ENCODE results near the gene SEPTIN8. TPM values are rescaled to one million over a fixed set of nuclear protein-coding genes. Genes with fewer than 3 reads are reported as not detected.

SEPTIN8 gene
- total and polyA plus RNA-seq, 10 of the 15 experiments (the other 5 are each of a cell fraction or from before 2014, with no cell fraction given): 6.1 to 96.1 (median 29.4) TPM

DNA sequence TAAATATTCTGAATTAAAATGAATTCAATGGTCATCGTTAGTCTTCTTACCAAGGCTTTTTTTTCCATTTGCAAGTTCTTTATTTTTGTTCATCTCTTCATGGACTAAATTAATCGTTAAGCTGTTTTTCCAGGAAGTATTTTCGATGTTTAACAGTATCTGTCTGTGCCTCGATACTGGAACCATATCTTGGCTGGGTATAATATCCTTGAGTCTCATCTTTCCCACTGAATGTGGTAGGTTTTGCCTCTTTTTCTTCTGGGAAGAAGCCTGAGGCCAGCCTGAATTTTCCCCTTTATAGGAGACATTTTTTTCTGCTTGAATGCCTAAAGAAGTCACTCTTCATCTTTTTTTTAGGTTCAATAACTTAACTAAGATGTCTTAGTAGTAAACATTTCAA, 4.0 kb upstream of the SEPTIN8 start:
- H3K4me1 ChIP-seq (ENCODE audit: control insufficient read depth, insufficient read depth, low read length): peaks cover 11% of the 10 kb centered on the region
- no peak for ATAC-seq
- intact Hi-C loops (cut with micrococcal nuclease; ENCODE audit: unreplicated experiment) (no loop called here), in situ Hi-C loops (cut with MboI) (no loop called here)
- no peaks in the 10 kb centered on the region for H4K20me1 ChIP-seq (ENCODE audit: control insufficient read depth, insufficient read depth)
- ChIA-PET CTCF (interaction anchor here (0.6 to 1.4 kb wide), 7 partner anchors 12 to 1286 kb away, joined by 3 to 5 read pairs (median 4); no protein-coding TSS in a partner anchor), POLR2A (interaction anchor here (0.9 kb wide), 1 partner anchor 30 kb away, joined by 4 read pairs; no protein-coding TSS in a partner anchor), SMC1A (ENCODE audit: uncharacterized antibody, unreplicated experiment) (interaction anchor here (0.8 to 2.5 kb wide), 10 partner anchors 8 to 79 kb away, joined by 3 to 10 read pairs (median 4); partner anchors contain the start of gene SOWAHA), RAD21 (ENCODE audit: unreplicated experiment) (interaction anchor here (1.3 to 1.9 kb wide), 2 partner anchors 26 to 55 kb away, joined by 3 to 7 read pairs; no protein-coding TSS in a partner anchor)
- H3K9me3 ChIP-seq (replicated peaks; ENCODE audit: control insufficient read depth, insufficient read depth, low read length): no peaks in the 10 kb centered on the region
- TF ChIP-seq CBFB (IDR thresholded peaks at IDR 0.05; ENCODE audit: low read depth): no peak
- TF ChIP-seq SMAD1 (IDR thresholded peaks at IDR 0.05; ENCODE audit: low read depth, partially characterized antibody): no peak
- no peak for TF ChIP-seq NFYA (IDR thresholded peaks at IDR 0.05; ENCODE audit: borderline replicate concordance, low read depth, low read length)
- TF ChIP-seq FOS (IDR thresholded peaks at IDR 0.05; ENCODE audit: borderline replicate concordance, extremely low read depth, insufficient read length): no peak
- TF ChIP-seq, protein P1, sequence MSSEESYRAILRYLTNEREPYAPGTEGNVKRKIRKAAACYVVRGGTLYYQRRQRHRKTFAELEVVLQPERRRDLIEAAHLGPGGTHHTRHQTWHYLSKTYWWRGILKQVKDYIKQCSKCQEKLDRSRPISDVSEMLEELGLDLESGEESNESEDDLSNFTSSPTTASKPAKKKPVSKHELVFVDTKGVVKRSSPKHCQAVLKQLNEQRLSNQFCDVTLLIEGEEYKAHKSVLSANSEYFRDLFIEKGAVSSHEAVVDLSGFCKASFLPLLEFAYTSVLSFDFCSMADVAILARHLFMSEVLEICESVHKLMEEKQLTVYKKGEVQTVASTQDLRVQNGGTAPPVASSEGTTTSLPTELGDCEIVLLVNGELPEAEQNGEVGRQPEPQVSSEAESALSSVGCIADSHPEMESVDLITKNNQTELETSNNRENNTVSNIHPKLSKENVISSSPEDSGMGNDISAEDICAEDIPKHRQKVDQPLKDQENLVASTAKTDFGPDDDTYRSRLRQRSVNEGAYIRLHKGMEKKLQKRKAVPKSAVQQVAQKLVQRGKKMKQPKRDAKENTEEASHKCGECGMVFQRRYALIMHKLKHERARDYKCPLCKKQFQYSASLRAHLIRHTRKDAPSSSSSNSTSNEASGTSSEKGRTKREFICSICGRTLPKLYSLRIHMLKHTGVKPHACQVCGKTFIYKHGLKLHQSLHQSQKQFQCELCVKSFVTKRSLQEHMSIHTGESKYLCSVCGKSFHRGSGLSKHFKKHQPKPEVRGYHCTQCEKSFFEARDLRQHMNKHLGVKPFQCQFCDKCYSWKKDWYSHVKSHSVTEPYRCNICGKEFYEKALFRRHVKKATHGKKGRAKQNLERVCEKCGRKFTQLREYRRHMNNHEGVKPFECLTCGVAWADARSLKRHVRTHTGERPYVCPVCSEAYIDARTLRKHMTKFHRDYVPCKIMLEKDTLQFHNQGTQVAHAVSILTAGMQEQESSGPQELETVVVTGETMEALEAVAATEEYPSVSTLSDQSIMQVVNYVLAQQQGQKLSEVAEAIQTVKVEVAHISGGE (CRISPR knock-in tag; IDR thresholded peaks at IDR 0.05): no peak
- TF ChIP-seq, protein P2, sequence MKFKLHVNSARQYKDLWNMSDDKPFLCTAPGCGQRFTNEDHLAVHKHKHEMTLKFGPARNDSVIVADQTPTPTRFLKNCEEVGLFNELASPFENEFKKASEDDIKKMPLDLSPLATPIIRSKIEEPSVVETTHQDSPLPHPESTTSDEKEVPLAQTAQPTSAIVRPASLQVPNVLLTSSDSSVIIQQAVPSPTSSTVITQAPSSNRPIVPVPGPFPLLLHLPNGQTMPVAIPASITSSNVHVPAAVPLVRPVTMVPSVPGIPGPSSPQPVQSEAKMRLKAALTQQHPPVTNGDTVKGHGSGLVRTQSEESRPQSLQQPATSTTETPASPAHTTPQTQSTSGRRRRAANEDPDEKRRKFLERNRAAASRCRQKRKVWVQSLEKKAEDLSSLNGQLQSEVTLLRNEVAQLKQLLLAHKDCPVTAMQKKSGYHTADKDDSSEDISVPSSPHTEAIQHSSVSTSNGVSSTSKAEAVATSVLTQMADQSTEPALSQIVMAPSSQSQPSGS (IDR thresholded peaks at IDR 0.05; ENCODE audit: low read length): no peak
- TF ChIP-seq FOXM1 (IDR thresholded peaks at IDR 0.05; ENCODE audit: low read depth, low read length): no peak
- TF ChIP-seq ETV6 (conservative IDR thresholded peaks at IDR 0.05 in 1 of 2, IDR thresholded peaks at IDR 0.05 in 1 of 2; ENCODE audit: borderline replicate concordance in 1 of 2, low read depth in 1 of 2): no peak
- TF ChIP-seq HDGF (IDR thresholded peaks at IDR 0.05): no peak
- TF ChIP-seq, protein P3, sequence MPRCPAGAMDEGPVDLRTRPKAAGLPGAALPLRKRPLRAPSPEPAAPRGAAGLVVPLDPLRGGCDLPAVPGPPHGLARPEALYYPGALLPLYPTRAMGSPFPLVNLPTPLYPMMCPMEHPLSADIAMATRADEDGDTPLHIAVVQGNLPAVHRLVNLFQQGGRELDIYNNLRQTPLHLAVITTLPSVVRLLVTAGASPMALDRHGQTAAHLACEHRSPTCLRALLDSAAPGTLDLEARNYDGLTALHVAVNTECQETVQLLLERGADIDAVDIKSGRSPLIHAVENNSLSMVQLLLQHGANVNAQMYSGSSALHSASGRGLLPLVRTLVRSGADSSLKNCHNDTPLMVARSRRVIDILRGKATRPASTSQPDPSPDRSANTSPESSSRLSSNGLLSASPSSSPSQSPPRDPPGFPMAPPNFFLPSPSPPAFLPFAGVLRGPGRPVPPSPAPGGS (IDR thresholded peaks at IDR 0.05; ENCODE audit: borderline replicate concordance, insufficient read depth, low read depth, low read length, poor library complexity, severe bottlenecking): no peak
- no peak for TF ChIP-seq SUPT20H (IDR thresholded peaks at IDR 0.05; ENCODE audit: borderline replicate concordance, control insufficient read depth, low read depth, low read length)
- TF ChIP-seq NR2C1 (IDR thresholded peaks at IDR 0.05): no peak
- TF ChIP-seq SRF (IDR thresholded peaks at IDR 0.05; ENCODE audit: low read depth in 2 of 2, low read length in 2 of 2): no peak
- no peak overlapping the region for H3K9ac ChIP-seq (ENCODE audit: control insufficient read depth, insufficient read depth, low read length)
- FAIRE-seq: no peak
- no TSS peak for BruUV-seq (replicated peaks)
- no peaks in the 10 kb centered on the region for H3K27me3 ChIP-seq (replicated peaks in 1 of 2; ENCODE audit: control insufficient read depth in 2 of 2, insufficient read depth in 2 of 2, low read length in 1 of 2)
- no peak overlapping the region for H3K4me3 ChIP-seq
- H3K79me2 ChIP-seq (ENCODE audit: control insufficient read depth, insufficient read depth, low read length): peaks cover 8% of the 10 kb centered on the region
- no peak overlapping the region for H3K4me2 ChIP-seq (ENCODE audit: control insufficient read depth, insufficient read depth)
- 82% methylated on average over 4 of the region's 4 CpGs for WGBS (ENCODE audit: insufficient coverage, insufficient replicate concordance, low lambda C conversion rate, missing lambda C conversion rate)
- no peak overlapping the region for H2AFZ ChIP-seq (ENCODE audit: control insufficient read depth, low read depth, low read length)
- no peak for DNase-seq (ENCODE audit: low read depth, low spot score)
- H3K27ac ChIP-seq (ENCODE audit: control insufficient read depth, insufficient read depth): no peak overlapping the region
- H3K36me3 ChIP-seq (ENCODE audit: control insufficient read depth in 2 of 2, insufficient read depth in 2 of 2, low read length in 1 of 2): no peaks in the 10 kb centered on the region

All from GM12878 (cell line).